Loucy (cell line): ENCODE data around the gene IFI44L.

Source experiments
- H2AFZ ChIP-seq: fragments of 200-600 bp; sonication (generic); 2 replicates; pipeline ENCODE4 v1.6.0; 2016; ENCODE audit warnings: antibody characterized with exemption, mild to moderate bottlenecking, low read length, moderate library complexity
- H3F3A ChIP-seq: fragments of 200-600 bp; 2 replicates; pipeline ENCODE4 v1.6.0; 2016; ENCODE audit warnings: antibody characterized with exemption, low read depth, mild to moderate bottlenecking
- H3K27me3 ChIP-seq: fragments of 200-600 bp; sonication (generic); 2 replicates; pipeline ENCODE4 v1.6.1; 2014; ENCODE audit warnings: low read length, mild to moderate bottlenecking; ENCODE audit not compliant: insufficient read depth, poor library complexity, severe bottlenecking
- H3K36me3 ChIP-seq: fragments of 200-600 bp; sonication (generic); 2 replicates; pipeline ENCODE4 v1.6.1; 2016; ENCODE audit warnings: low read length; ENCODE audit not compliant: insufficient read depth
- H3K4me1 ChIP-seq: fragments of 200-600 bp; sonication (generic); 2 replicates; pipeline ENCODE4 v1.5.1; 2014; ENCODE audit warnings: low read length, mild to moderate bottlenecking; ENCODE audit not compliant: insufficient read depth, poor library complexity, severe bottlenecking
- H3K4me2 ChIP-seq: fragments of 200-600 bp; sonication (generic); 2 replicates; pipeline ENCODE4 v1.6.0; 2014; ENCODE audit warnings: antibody characterized with exemption, low read length, low read depth, mild to moderate bottlenecking; ENCODE audit not compliant: poor library complexity, severe bottlenecking
- H3K4me3 ChIP-seq: fragments of 200-600 bp; sonication (generic); 2 replicates; pipeline ENCODE4 v1.5.1; 2014; ENCODE audit warnings: low read length, mild to moderate bottlenecking, mixed read lengths; ENCODE audit not compliant: poor library complexity, severe bottlenecking
- H3K79me2 ChIP-seq: fragments of 200-600 bp; sonication (generic); 2 replicates; pipeline ENCODE4 v1.6.1; 2014; ENCODE audit warnings: low read length; ENCODE audit not compliant: insufficient read depth
- H3K9ac ChIP-seq: fragments of 200-600 bp; sonication (generic); 2 replicates; pipeline ENCODE4 v1.6.0; 2014; ENCODE audit warnings: mild to moderate bottlenecking, low read depth, low read length, moderate library complexity; ENCODE audit not compliant: poor library complexity, severe bottlenecking
- H3K9me2 ChIP-seq: fragments of 200-600 bp; sonication (generic); replicated peaks from 2 replicates; pipeline ENCODE4 v1.6.1; 2016; ENCODE audit warnings: low read depth, low read length, mixed read lengths
- H3K9me3 ChIP-seq: fragments of 200-600 bp; sonication (generic); 2 replicates; pipeline ENCODE4 v1.6.1; 2014; ENCODE audit warnings: mild to moderate bottlenecking, antibody characterized with exemption, low read length, low read depth; ENCODE audit not compliant: insufficient read depth
- H4K20me1 ChIP-seq: fragments of 200-600 bp; sonication (generic); 2 replicates; pipeline ENCODE4 v1.6.0; 2014; ENCODE audit warnings: antibody characterized with exemption, low read length, mild to moderate bottlenecking; ENCODE audit not compliant: insufficient read depth, poor library complexity, severe bottlenecking
- CTCF ChIP-seq: fragments of 200-600 bp; sonication (generic); conservative IDR thresholded peaks from 2 replicates; pipeline ENCODE4 v1.5.1; 2014; ENCODE audit warnings: mild to moderate bottlenecking, antibody characterized with exemption, low read length
- EZH2phosphoT487 ChIP-seq: fragments of 200-600 bp; IDR thresholded peaks from 2 replicates; pipeline ENCODE4 v1.6.1; 2018; ENCODE audit warnings: antibody characterized with exemption, mild to moderate bottlenecking, moderate library complexity, borderline replicate concordance

The IFI44L gene

GRCh38 chr1:78645723-78646122 lies 25.5 kb downstream of the IFI44L start:
- Histone ChIP-seq H3F3A (no peaks in the 10 kb centered on the region), H3K4me2 (peak overlapping the region; percentile 53), H3K36me3 (no peaks in the 10 kb centered on the region), H3K4me3 (peak overlapping the region; percentile 25), H3K4me1 (peaks cover 23% of the 10 kb centered on the region), H4K20me1 (no peaks in the 10 kb centered on the region), H3K9me3 (peaks cover 15% of the 10 kb centered on the region; the same call in 1 of the 2 replicates), H3K79me2 (peaks cover 7% of the 10 kb centered on the region; the same call in 1 of the 2 replicates), H3K27me3 (no peaks in the 10 kb centered on the region), H2AFZ (no peak overlapping the region), H3K9ac (no peak overlapping the region), H3K9me2 (no peaks in the 10 kb centered on the region)
- TF ChIP-seq EZH2phosphoT487 (no peak), CTCF (no peak)

GRCh38 chr1:78647238-78647637 lies 27.0 kb downstream of the IFI44L start:
- Histone ChIP-seq H3K9me3 (peaks cover 15% of the 10 kb centered on the region; the same call in 1 of the 2 replicates), H3K79me2 (peaks cover 22% of the 10 kb centered on the region)
- TF ChIP-seq CTCF (no peak), EZH2phosphoT487 (no peak)

GRCh38 chr1:78649628-78650027 lies 29.4 kb downstream of the IFI44L start, which contains the start of gene IFI44:
IFI44 (plus strand) TSS chr1:78649831; CDS start chr1:78650196, 365 bp downstream.
- peak within 1 kb of the TSS; percentile 80 for H3K4me3 ChIP-seq
- peaks cover 34% of the 10 kb centered on the region for H3K79me2 ChIP-seq
- no peak for TF ChIP-seq CTCF
- no peak for TF ChIP-seq EZH2phosphoT487
- no peaks in the 10 kb centered on the region for H4K20me1 ChIP-seq
- peak within 1 kb of the TSS; percentile 83 for H2AFZ ChIP-seq
- H3K27me3 ChIP-seq: no peaks in the 10 kb centered on the region
- H3K36me3 ChIP-seq: no peaks in the 10 kb centered on the region
- H3K9me3 ChIP-seq: peaks cover 10% of the 10 kb centered on the region; the same call in 1 of the 2 replicates
- no peaks in the 10 kb centered on the region for H3K9me2 ChIP-seq
- peak within 1 kb of the TSS; percentile 73 for H3K9ac ChIP-seq
- peaks cover 49% of the 10 kb centered on the region for H3K4me1 ChIP-seq
- H3K4me2 ChIP-seq: peak within 1 kb of the TSS; percentile 91
- no peaks in the 10 kb centered on the region for H3F3A ChIP-seq

More at GRCh38 chr1:78647238-78647637, 27.0 kb downstream of the IFI44L start:
- Histone ChIP-seq H2AFZ (no peak overlapping the region), H3K4me1 (peaks cover 31% of the 10 kb centered on the region), H4K20me1 (no peaks in the 10 kb centered on the region), H3K4me2 (no peak overlapping the region), H3K36me3 (no peaks in the 10 kb centered on the region), H3K4me3 (no peak overlapping the region), H3K9ac (no peak overlapping the region), H3K27me3 (no peaks in the 10 kb centered on the region), H3K9me2 (no peaks in the 10 kb centered on the region), H3F3A (no peaks in the 10 kb centered on the region)
